ENCODE data around the gene RASAL1. TPM values are rescaled to one million over a fixed set of nuclear protein-coding genes. Genes with fewer than 3 reads are reported as not detected.

The RASAL1 gene
- polyA plus RNA-seq, 1 donor (not counting 4 experiments of a cell fraction or from before 2014, with no cell fraction given) = 0.05 TPM

- no peak for FAIRE-seq
- H3K9ac ChIP-seq (ENCODE audit: control insufficient read depth, extremely low read depth, insufficient read depth, low read length) = no peak overlapping the region
- no peaks in the 10 kb centered on the region for H4K20me1 ChIP-seq (ENCODE audit: control insufficient read depth, extremely low read depth, insufficient read depth, low read length)
- H3K27ac ChIP-seq (ENCODE audit: control insufficient read depth, insufficient read depth, low read length) = no peak overlapping the region
- no peak overlapping the region for H3K4me3 ChIP-seq (ENCODE audit: control insufficient read depth in 2 of 3, extremely low read depth in 1 of 3, insufficient read depth in 2 of 3, low read depth in 1 of 3, low read length in 3 of 3)
- no peaks in the 10 kb centered on the region for H3K79me2 ChIP-seq (ENCODE audit: control insufficient read depth, insufficient read depth, low read length)
- no peaks in the 10 kb centered on the region for H3K36me3 ChIP-seq (ENCODE audit: control insufficient read depth in 2 of 2, extremely low read depth in 1 of 2, insufficient read depth in 2 of 2, low read length in 2 of 2)
- no peaks in the 10 kb centered on the region for H3K4me1 ChIP-seq (ENCODE audit: control insufficient read depth, extremely low read depth, insufficient read depth, low read length)
- H3K9me3 ChIP-seq (ENCODE audit: control insufficient read depth, low read depth, low read length) = no peaks in the 10 kb centered on the region
- peaks cover 27% of the 10 kb centered on the region for H3K27me3 ChIP-seq (ENCODE audit: control insufficient read depth, extremely low read depth, insufficient read depth, low read length)
- dilution Hi-C loops (cut with MboI; ENCODE audit: extremely low pct_ligation_motif_present, low sequenced_read_pairs) = loop anchor here (25.0 kb wide), 1 partner anchor 111 kb away; no protein-coding TSS in a partner anchor
- TF ChIP-seq EZH2 (IDR thresholded peaks at IDR 0.05; ENCODE audit: low read length) (no peak), CTCF (optimal IDR thresholded peaks at IDR 0.05 in 1 of 3, IDR thresholded peaks at IDR 0.05 in 1 of 3, conservative IDR thresholded peaks at IDR 0.05 in 1 of 3; ENCODE audit: extremely low read depth in 1 of 3, insufficient read depth in 2 of 3, low read length in 3 of 3) (no peak)
- H2AFZ ChIP-seq (ENCODE audit: control insufficient read depth, low read length) = no peak overlapping the region
- no peak for DNase-seq (ENCODE audit: low read depth, low spot score)
- H3K9me1 ChIP-seq (ENCODE audit: control insufficient read depth, extremely low read depth, insufficient read depth, low read length) = no peaks in the 10 kb centered on the region
- H3K4me2 ChIP-seq (ENCODE audit: control insufficient read depth, extremely low read depth, insufficient read depth, low read depth, low read length) = no peak overlapping the region
Measured at GRCh38 chr12:113051759-113052158, 83.8 kb downstream of the RASAL1 start.

GRCh38 chr12:113050795-113051194, 84.8 kb downstream of the RASAL1 start:
- no peaks in the 10 kb centered on the region for H3K79me2 ChIP-seq (ENCODE audit: control insufficient read depth, insufficient read depth, low read length)
- H3K36me3 ChIP-seq (ENCODE audit: control insufficient read depth in 2 of 2, extremely low read depth in 1 of 2, insufficient read depth in 2 of 2, low read length in 2 of 2) = no peaks in the 10 kb centered on the region
- H3K9me1 ChIP-seq (ENCODE audit: control insufficient read depth, extremely low read depth, insufficient read depth, low read length) = no peaks in the 10 kb centered on the region
- TF ChIP-seq CTCF (optimal IDR thresholded peaks at IDR 0.05 in 1 of 3, IDR thresholded peaks at IDR 0.05 in 1 of 3, conservative IDR thresholded peaks at IDR 0.05 in 1 of 3; ENCODE audit: extremely low read depth in 1 of 3, insufficient read depth in 2 of 3, low read length in 3 of 3) (no peak), EZH2 (IDR thresholded peaks at IDR 0.05; ENCODE audit: low read length) (no peak)
- H4K20me1 ChIP-seq (ENCODE audit: control insufficient read depth, extremely low read depth, insufficient read depth, low read length) = no peaks in the 10 kb centered on the region
- no peak overlapping the region for H3K4me3 ChIP-seq (ENCODE audit: control insufficient read depth in 2 of 3, extremely low read depth in 1 of 3, insufficient read depth in 2 of 3, low read depth in 1 of 3, low read length in 3 of 3)
- no peak for DNase-seq (ENCODE audit: low read depth, low spot score)
- no peaks in the 10 kb centered on the region for H3K4me1 ChIP-seq (ENCODE audit: control insufficient read depth, extremely low read depth, insufficient read depth, low read length)
- dilution Hi-C loops (cut with MboI; ENCODE audit: extremely low pct_ligation_motif_present, low sequenced_read_pairs) = loop anchor here (25.0 kb wide), 1 partner anchor 112 kb away; no protein-coding TSS in a partner anchor
- no peak overlapping the region for H3K27ac ChIP-seq (ENCODE audit: control insufficient read depth, insufficient read depth, low read length)
- no peak for FAIRE-seq
- no peaks in the 10 kb centered on the region for H3K9me3 ChIP-seq (ENCODE audit: control insufficient read depth, low read depth, low read length)
- H2AFZ ChIP-seq (ENCODE audit: control insufficient read depth, low read length) = no peak overlapping the region
- H3K4me2 ChIP-seq (ENCODE audit: control insufficient read depth, extremely low read depth, insufficient read depth, low read depth, low read length) = no peak overlapping the region
- H3K27me3 ChIP-seq (ENCODE audit: control insufficient read depth, extremely low read depth, insufficient read depth, low read length) = peaks cover 17% of the 10 kb centered on the region
- no peak overlapping the region for H3K9ac ChIP-seq (ENCODE audit: control insufficient read depth, extremely low read depth, insufficient read depth, low read length)

Data from keratinocyte (primary cell).